GM12878 (cell line): ENCODE data around the gene MAPT. TPM values are rescaled to one million over a fixed set of nuclear protein-coding genes. Genes with fewer than 3 reads are reported as not detected.

Source experiments
- ATAC-seq: fragments of 200-7000 bp; cut with Tn5 transposase; 3 replicates; pipeline ENCODE4 v1.9.1; 2020; ENCODE audit warnings: mild to moderate bottlenecking, moderate library complexity
- BruUV-seq: library from RNA; stranded (reverse); fragments of 400-500 nt; replicated peaks from 2 replicates; lab custom pipeline; 2021; lab: Mats Ljungman, UMichigan
- CTCF ChIA-PET: fragments of 300-600 bp; sonication (Branson Sonifier 250); formaldehyde crosslinking; extraction: SDS; loops from one replicate; lab custom pipeline; 2021; ENCODE audit warnings: inconsistent platforms; lab: Yijun Ruan, JAX
- POLR2A ChIA-PET: fragments of 350-600 bp; formaldehyde crosslinking; extraction: SDS; loops from one replicate; lab custom pipeline; 2021; ENCODE audit warnings: inconsistent platforms; lab: Charles Lee
- RAD21 ChIA-PET: fragments of 300-600 bp; sonication (Branson Sonifier 250); formaldehyde crosslinking; loops from one replicate; lab custom pipeline; 2023; ENCODE audit warnings: antibody characterized with exemption; ENCODE audit not compliant: unreplicated experiment; lab: Charles Lee
- SMC1A ChIA-PET: fragments of 300-600 bp; sonication (Branson Sonifier 250); formaldehyde crosslinking; loops from one replicate; lab custom pipeline; 2023; ENCODE audit not compliant: unreplicated experiment, uncharacterized antibody; lab: Charles Lee
- DNase-seq: peaks from one replicate; pipeline ENCODE4 v3.0.0-alpha.2; 2011; ENCODE audit warnings: low read depth, low spot score
- FAIRE-seq: peaks from 3 replicates; lab custom pipeline; 2011; peaks lifted over from hg19 to GRCh38; lab: Jason Lieb, UNC
- H2AFZ ChIP-seq: 2 replicates; pipeline ENCODE4 v1.6.0; 2011; ENCODE audit warnings: low read depth, low read length, control low read depth; ENCODE audit not compliant: control insufficient read depth
- H3K27ac ChIP-seq: 2 replicates; pipeline ENCODE4 v1.5.1; 2011; ENCODE audit warnings: control low read depth; ENCODE audit not compliant: control insufficient read depth, insufficient read depth
- H3K27me3 ChIP-seq, 2 experiments: replicated peaks in 1 of 2; 2 replicates each; pipeline versions ENCODE4 v1.6.0 to v1.6.1; 2011; ENCODE audit warnings: low read length in 1 of 2; ENCODE audit not compliant: control insufficient read depth in 2 of 2, insufficient read depth in 2 of 2
- H3K36me3 ChIP-seq, 2 experiments: 2 replicates each; pipeline ENCODE4 v1.5.1; 2011; ENCODE audit warnings: low read length in 1 of 2; ENCODE audit not compliant: control insufficient read depth in 2 of 2, insufficient read depth in 2 of 2
- H3K4me1 ChIP-seq: 2 replicates; pipeline ENCODE4 v1.6.1; 2011; ENCODE audit warnings: mild to moderate bottlenecking, low read length, moderate library complexity, mixed read lengths; ENCODE audit not compliant: control insufficient read depth, insufficient read depth
- H3K4me2 ChIP-seq: 2 replicates; pipeline ENCODE4 v1.6.0; 2011; ENCODE audit warnings: control low read depth; ENCODE audit not compliant: control insufficient read depth, insufficient read depth
- H3K4me3 ChIP-seq: fragments of 200-600 bp; sonication (generic); 2 replicates; pipeline ENCODE4 v1.5.1; 2016
- H3K79me2 ChIP-seq: 2 replicates; pipeline ENCODE4 v1.6.0; 2011; ENCODE audit warnings: low read length; ENCODE audit not compliant: control insufficient read depth, insufficient read depth
- H3K9ac ChIP-seq: 2 replicates; pipeline ENCODE4 v1.8.0; 2011; ENCODE audit warnings: low read length, control low read depth, mixed read lengths; ENCODE audit not compliant: control insufficient read depth, insufficient read depth
- H3K9me3 ChIP-seq: replicated peaks from 3 replicates; pipeline ENCODE4 v1.5.1; 2011; ENCODE audit warnings: mild to moderate bottlenecking, low read length; ENCODE audit not compliant: control insufficient read depth, insufficient read depth
- H4K20me1 ChIP-seq: 2 replicates; pipeline ENCODE4 v1.6.0; 2011; ENCODE audit not compliant: control insufficient read depth, insufficient read depth
- BACH1 ChIP-seq: fragments of 450-650 bp; IDR thresholded peaks from 2 replicates; pipeline ENCODE4 v1.6.1; 2017; ENCODE audit warnings: mild to moderate bottlenecking, borderline replicate concordance
- BCL3 ChIP-seq: IDR thresholded peaks from 2 replicates; pipeline ENCODE4 v1.6.1; 2011; ENCODE audit warnings: borderline replicate concordance, low read depth, mild to moderate bottlenecking, moderate library complexity, low read length; ENCODE audit not compliant: insufficient read depth, poor library complexity, severe bottlenecking
- CREB1 ChIP-seq: IDR thresholded peaks from 2 replicates; pipeline ENCODE4 v1.6.1; 2012; ENCODE audit warnings: low read depth, mild to moderate bottlenecking, inconsistent platforms
- IRF3 ChIP-seq: fragments of 450-650 bp; IDR thresholded peaks from 2 replicates; pipeline ENCODE4 v1.6.1; 2014; ENCODE audit warnings: mild to moderate bottlenecking
- KLF5 ChIP-seq: fragments of 450-650 bp; IDR thresholded peaks from 2 replicates; pipeline ENCODE4 v1.6.1; 2014; ENCODE audit warnings: mild to moderate bottlenecking; ENCODE audit not compliant: partially characterized antibody
- PAX5 ChIP-seq: IDR thresholded peaks from 2 replicates; pipeline ENCODE4 v1.6.1; 2011; ENCODE audit warnings: low read depth, low read length, borderline replicate concordance
- POU2F2 ChIP-seq: IDR thresholded peaks from 3 replicates; pipeline ENCODE4 v1.6.1; 2011; ENCODE audit warnings: low read depth, mild to moderate bottlenecking, low read length, borderline replicate concordance
- RAD51 ChIP-seq: fragments of 450-650 bp; IDR thresholded peaks from 2 replicates; pipeline ENCODE4 v1.6.1; 2016; ENCODE audit warnings: moderate library complexity, mild to moderate bottlenecking, inconsistent platforms
- RUNX3 ChIP-seq: IDR thresholded peaks from 2 replicates; pipeline ENCODE4 v1.6.1; 2012; ENCODE audit warnings: low read length, inconsistent platforms
- SIN3A ChIP-seq: IDR thresholded peaks from 2 replicates; pipeline ENCODE4 v1.6.1; 2012; ENCODE audit warnings: low read depth, low read length, improper control_type of control experiment
- SMAD1 ChIP-seq: fragments of 450-650 bp; IDR thresholded peaks from 2 replicates; pipeline ENCODE4 v1.6.1; 2018; ENCODE audit warnings: mild to moderate bottlenecking, low read depth; ENCODE audit not compliant: partially characterized antibody
- SREBF1 ChIP-seq: IDR thresholded peaks from 2 replicates; pipeline ENCODE4 v1.6.1; 2012; ENCODE audit warnings: mild to moderate bottlenecking, low read length
- TCF12 ChIP-seq: IDR thresholded peaks from 2 replicates; pipeline ENCODE4 v1.6.1; 2011; ENCODE audit warnings: low read depth, mild to moderate bottlenecking, low read length
- WRNIP1 ChIP-seq: IDR thresholded peaks from 2 replicates; pipeline ENCODE4 v1.6.1; 2011; ENCODE audit warnings: low read depth, low read length, improper control_type of control experiment, borderline replicate concordance
- YBX1 ChIP-seq: fragments of 450-650 bp; IDR thresholded peaks from 2 replicates; pipeline ENCODE4 v1.6.1; 2016; ENCODE audit warnings: antibody characterized with exemption
- ZBTB40 ChIP-seq: fragments of 450-650 bp; IDR thresholded peaks from 2 replicates; pipeline ENCODE4 v1.6.1; 2016; ENCODE audit warnings: mild to moderate bottlenecking, moderate library complexity, borderline replicate concordance
- WGBS: methylation state at CpG from one replicate; pipeline ENCODE4 v1.1.6; 2016; ENCODE audit warnings: low lambda C conversion rate; ENCODE audit not compliant: insufficient replicate concordance, insufficient coverage; ENCODE audit errors: missing lambda C conversion rate; 5-methylcytosine and 5-hydroxymethylcytosine counted together
- in situ Hi-C: fragments of 300-500 bp; cut with MboI; formaldehyde crosslinking; loops from 9 replicates; pipeline ENCODE4 v1.14.3; 2018; ENCODE audit warnings: mixed read lengths
- intact Hi-C: fragments of 100-400 bp; cut with micrococcal nuclease; formaldehyde crosslinking; loops from one replicate; pipeline ENCODE4 v1.14.2; 2022; ENCODE audit not compliant: unreplicated experiment
- polyA plus RNA-seq, 11 experiments: library from polyadenylated mRNA; depleted of rRNA in 4 of 11; unstranded in 6 of 11; stranded (reverse) in 5 of 11; fragments of >200 nt; fragmentation: Nextera tagmentation in 4 of 11; fragmentation: Illumina TruSeq in 1 of 11; extraction: Ambion mirVana in 4 of 11; extraction: Trizol in 1 of 11; gene quantifications; 1 replicate in 1 of 11; 2 replicates in 10 of 11; pipeline versions ENCODE4 v1.2.1 to v1.2.3, GENCODE V29; 2011 to 2016; ENCODE audit warnings: inconsistent platforms in 2 of 11, missing spikeins in 2 of 11, low read depth in 1 of 11
- total RNA-seq, 4 experiments: library from RNA; depleted of rRNA in 3 of 4; stranded (reverse); fragments of >200 nt in 3 of 4; fragmentation: Illumina TruSeq in 1 of 4; extraction: Trizol in 1 of 4; gene quantifications; 2 replicates each; pipeline versions ENCODE4 v1.2.1 to v1.2.3, GENCODE V29; 2013 to 2021

MAPT gene
- total and polyA plus RNA-seq, 10 of the 15 experiments (the other 5 are each of a cell fraction or from before 2014, with no cell fraction given), result under 0.01 to 0.05 (median 0.03) TPM; not detected in 7

GRCh38 chr17:46042246-46042645 lies 147.9 kb downstream of the MAPT start (continued):
- no peak for TF ChIP-seq ZBTB40
- TF ChIP-seq SMAD1, result no peak
- TF ChIP-seq SIN3A, result no peak
- TF ChIP-seq SREBF1, result no peak
- TF ChIP-seq IRF3, result no peak

DNA sequence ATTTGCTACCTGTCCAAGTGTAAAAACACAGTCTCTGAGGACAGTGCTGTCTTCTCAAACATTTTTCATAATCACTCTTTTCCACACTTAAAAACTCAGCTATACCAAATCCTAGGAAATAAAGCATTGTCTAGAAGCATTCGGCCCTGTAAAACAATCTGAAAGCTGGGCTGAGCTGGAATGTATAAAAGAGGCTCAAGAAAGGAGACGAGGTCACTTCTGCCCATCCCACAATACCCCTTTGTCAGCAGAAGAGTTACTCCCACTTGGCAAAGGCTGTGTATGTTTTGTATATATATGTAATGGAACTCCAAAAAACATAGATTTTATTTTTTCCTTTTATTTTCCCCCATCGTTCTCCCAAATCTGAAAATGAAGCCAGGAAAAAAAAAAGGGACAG lies 148.6 kb downstream of the MAPT start:
- Histone ChIP-seq H3K27me3 (no peaks in the 10 kb centered on the region), H2AFZ (no peak overlapping the region), H3K9me3 (no peaks in the 10 kb centered on the region), H3K4me2 (no peak overlapping the region), H3K9ac (no peak overlapping the region), H3K27ac (no peak overlapping the region), H3K4me1 (no peaks in the 10 kb centered on the region), H3K4me3 (no peak overlapping the region), H4K20me1 (no peaks in the 10 kb centered on the region), H3K79me2 (no peaks in the 10 kb centered on the region), H3K36me3 (peaks cover 16 to 47% of the 10 kb centered on the region in 2 experiments)
- POLR2A ChIA-PET, result no interaction called here
- DNase-seq, result no peak
- no TSS peak for BruUV-seq
- in situ Hi-C loops (loop anchor here (5.0 kb wide), 1 partner anchor 144 kb away; no protein-coding TSS in a partner anchor), intact Hi-C loops (loop anchor here (5.0 kb wide), 1 partner anchor 36 kb away; no protein-coding TSS in a partner anchor)
- TF ChIP-seq BACH1 (no peak), RUNX3 (no peak), YBX1 (no peak), PAX5 (no peak), CREB1 (no peak), BCL3 (no peak), POU2F2 (no peak), WRNIP1 (no peak), KLF5 (no peak), RAD51 (no peak), TCF12 (no peak)
- no peak for ATAC-seq
- CTCF ChIA-PET, result interaction anchor here (1.1 to 5.8 kb wide), 9 partner anchors 14 to 168 kb away, joined by 3 to 120 read pairs (median 9); no protein-coding TSS in a partner anchor
- WGBS, result 94% methylated on average over 3 of the region's 3 CpGs
- SMC1A ChIA-PET, result interaction anchor here (0.7 to 4.5 kb wide), 7 partner anchors 9 to 173 kb away, joined by 3 to 88 read pairs (median 3); no protein-coding TSS in a partner anchor
- FAIRE-seq, result no peak
- RAD21 ChIA-PET, result interaction anchor here (1.1 to 1.6 kb wide), 5 partner anchors 133 to 170 kb away, joined by 3 to 12 read pairs (median 4); partner anchors contain the start of gene KANSL1
